HG03565 (cell line): ENCODE measurements around the gene PRKN.

Source experiments
- ATAC-seq: cut with Tn5 transposase; IDR thresholded peaks from one replicate; pipeline ENCODE4 v1.9.1; 2021; ENCODE audit warnings: mild to moderate bottlenecking, moderate library complexity; ENCODE audit not compliant: unreplicated experiment

PRKN gene

GRCh38 chr6:161586887-161587286, 1140.7 kb downstream of the PRKN start:
- no peak for ATAC-seq

GRCh38 chr6:161584621-161585340, 1142.8 kb downstream of the PRKN start:
- no peak for ATAC-seq

- no peak for ATAC-seq
Measured at GRCh38 chr6:161584051-161584450, 1143.5 kb downstream of the PRKN start.

GRCh38 chr6:161583584-161583983, 1144.0 kb downstream of the PRKN start:
- ATAC-seq, result no peak

GRCh38 chr6:161578478-161578877, 1149.1 kb downstream of the PRKN start:
- no peak for ATAC-seq

- ATAC-seq, result no peak
Measured at GRCh38 chr6:161575523-161576254, 1151.9 kb downstream of the PRKN start.

GRCh38 chr6:161568885-161569456, 1158.6 kb downstream of the PRKN start:
- no peak for ATAC-seq

GRCh38 chr6:161564952-161565351, 1162.6 kb downstream of the PRKN start:
- no peak for ATAC-seq

- ATAC-seq, result no peak
Measured at GRCh38 chr6:161561908-161562307, 1165.7 kb downstream of the PRKN start.

GRCh38 chr6:161557333-161558107, 1170.0 kb downstream of the PRKN start:
- peak; percentile 69 for ATAC-seq

GRCh38 chr6:161554883-161555282, 1172.7 kb downstream of the PRKN start:
- ATAC-seq, result no peak

GRCh38 chr6:161549977-161550655, 1177.5 kb downstream of the PRKN start:
- ATAC-seq, result no peak

- ATAC-seq, result no peak
Measured at GRCh38 chr6:161548713-161549296, 1178.8 kb downstream of the PRKN start.

GRCh38 chr6:161547617-161548016, 1179.9 kb downstream of the PRKN start:
- ATAC-seq, result no peak

GRCh38 chr6:161546632-161547031, 1180.9 kb downstream of the PRKN start:
- no peak for ATAC-seq

- no peak for ATAC-seq
Measured at GRCh38 chr6:161545741-161546140, 1181.8 kb downstream of the PRKN start.

- no peak for ATAC-seq
Measured at GRCh38 chr6:161544801-161545480, 1182.6 kb downstream of the PRKN start.

GRCh38 chr6:161543684-161544309, 1183.8 kb downstream of the PRKN start:
- peak; percentile 95 for ATAC-seq

- no peak for ATAC-seq
Measured at GRCh38 chr6:161542346-161542980, 1185.1 kb downstream of the PRKN start.
